WI38 (cell line): ENCODE results near the gene NPAT.

Experiments
- H3K4me3 ChIP-seq: 2 replicates; pipeline ENCODE4 v1.5.1; 2011; ENCODE audit warnings: low read depth, mild to moderate bottlenecking, control low read depth, low read length
- CTCF ChIP-seq: IDR thresholded peaks from 2 replicates; pipeline ENCODE4 v1.5.1; 2012; ENCODE audit warnings: low read depth, mild to moderate bottlenecking, control low read depth, low read length

The NPAT gene

GRCh38 chr11:108112057-108112456 lies 110.4 kb downstream of the NPAT start:
- H3K4me3 ChIP-seq: no peak overlapping the region
- no peak for TF ChIP-seq CTCF

- no peak overlapping the region for H3K4me3 ChIP-seq
- TF ChIP-seq CTCF: no peak
These were observed 111.3 kb downstream of the NPAT start for GRCh38 chr11:108111126-108111525.
